HepG2 (cell line): ENCODE results near the gene BLOC1S4. TPM values are rescaled to one million over a fixed set of nuclear protein-coding genes. Genes with fewer than 3 reads are reported as not detected.

ENCODE experiments used
- AGO2 ChIP-seq: fragments of 200-400 bp; formaldehyde crosslinking; optimal IDR thresholded peaks from 2 replicates; pipeline ENCODE3; 2017; ENCODE audit warnings: mild to moderate bottlenecking, low read depth, low read length, moderate library complexity
- IKZF1 ChIP-seq: fragments of 450-650 bp; IDR thresholded peaks from 2 replicates; pipeline ENCODE4 v1.7.1; 2016
- KAT7 ChIP-seq: IDR thresholded peaks from 2 replicates; pipeline ENCODE4 v1.6.1; 2018; ENCODE audit warnings: borderline replicate concordance, missing compliant biosample characterization
- KLF15 ChIP-seq: sonication (generic); formaldehyde crosslinking; IDR thresholded peaks from 2 replicates; pipeline ENCODE4 v1.8.1; 2023; ENCODE audit warnings: borderline replicate concordance, mild to moderate bottlenecking, inconsistent platforms, missing genetic modification reagents, mixed read lengths
- LCORL ChIP-seq, 2 experiments: fragments of 450-650 bp in 1 of 2; sonication (generic) in 1 of 2; formaldehyde crosslinking in 1 of 2; IDR thresholded peaks; 2 replicates each; pipeline versions ENCODE4 v1.5.0 to v1.6.1; 2017 to 2020; ENCODE audit warnings: antibody characterized with exemption in 1 of 2, missing genetic modification reagents in 1 of 2
- NFE2L2 ChIP-seq: fragments of 150-350 bp; IDR thresholded peaks from 2 replicates; pipeline ENCODE4 v1.6.1; 2014; ENCODE audit warnings: low read length
- NR2F6 ChIP-seq, 2 experiments: IDR thresholded peaks; 2 replicates each; pipeline ENCODE4 v1.6.1; 2016; ENCODE audit warnings: antibody characterized with exemption in 1 of 2, mild to moderate bottlenecking in 1 of 2
- SAP130 ChIP-seq: IDR thresholded peaks from 2 replicates; pipeline ENCODE4 v1.6.1; 2016; ENCODE audit warnings: low read depth
- SMAD9 ChIP-seq: sonication (generic); formaldehyde crosslinking; IDR thresholded peaks from 2 replicates; pipeline ENCODE4 v1.5.1; 2020; ENCODE audit warnings: mild to moderate bottlenecking, missing genetic modification reagents
- SP5 ChIP-seq: IDR thresholded peaks from 2 replicates; pipeline ENCODE4 v1.6.1; 2016; ENCODE audit warnings: low read depth, borderline replicate concordance
- THAP7 ChIP-seq: sonication (generic); formaldehyde crosslinking; IDR thresholded peaks from 2 replicates; pipeline ENCODE4 v1.8.1; 2023; ENCODE audit warnings: mild to moderate bottlenecking, missing genetic modification reagents
- TRAFD1 ChIP-seq: sonication (generic); formaldehyde crosslinking; IDR thresholded peaks from 2 replicates; pipeline ENCODE4 v1.5.1; 2020; ENCODE audit warnings: missing genetic modification reagents, mild to moderate bottlenecking, borderline replicate concordance
- ZBTB38 ChIP-seq: sonication (generic); formaldehyde crosslinking; IDR thresholded peaks from 2 replicates; pipeline ENCODE4 v1.5.1; 2020; ENCODE audit warnings: mild to moderate bottlenecking, missing genetic modification reagents
- ZBTB43 ChIP-seq: sonication (generic); formaldehyde crosslinking; conservative IDR thresholded peaks from 2 replicates; pipeline ENCODE4 v1.4.0; 2020; ENCODE audit warnings: missing genetic modification reagents
- ZFX ChIP-seq: sonication (generic); formaldehyde crosslinking; IDR thresholded peaks from 2 replicates; pipeline ENCODE4 v1.4.0; 2020; ENCODE audit warnings: mild to moderate bottlenecking, low read depth, missing genetic modification reagents, moderate library complexity
- ZNF335 ChIP-seq: sonication (generic); formaldehyde crosslinking; IDR thresholded peaks from 2 replicates; pipeline ENCODE4 v1.4.0; 2020; ENCODE audit warnings: missing genetic modification reagents
- ZNF607 ChIP-seq: sonication (generic); formaldehyde crosslinking; IDR thresholded peaks from 2 replicates; pipeline ENCODE4 v1.5.1; 2020; ENCODE audit warnings: missing genetic modification reagents, mild to moderate bottlenecking, borderline replicate concordance
- ZNF746 ChIP-seq: sonication (generic); formaldehyde crosslinking; IDR thresholded peaks from 2 replicates; pipeline ENCODE4 v1.8.0; 2022; ENCODE audit warnings: mild to moderate bottlenecking, missing genetic modification reagents
- ZNF781 ChIP-seq: sonication (generic); formaldehyde crosslinking; IDR thresholded peaks from 2 replicates; pipeline ENCODE4 v1.5.1; 2020; ENCODE audit warnings: borderline replicate concordance, mild to moderate bottlenecking, missing genetic modification reagents; ENCODE audit errors: not compliant biosample characterization
- polyA plus RNA-seq, 8 experiments: library from polyadenylated mRNA; depleted of rRNA in 3 of 8; stranded (reverse) in 7 of 8; unstranded in 1 of 8; fragments of >200 nt; fragmentation: Illumina TruSeq in 4 of 8; extraction: Trizol in 4 of 8; gene quantifications; 2 replicates each; pipeline versions ENCODE4 v1.2.1 to v1.2.3, GENCODE V29; 2011 to 2016; ENCODE audit warnings: low read depth in 4 of 8, missing spikeins in 1 of 8, mixed read lengths in 1 of 8; ENCODE audit not compliant: insufficient read depth in 1 of 8
- total RNA-seq, 5 experiments: library from RNA; depleted of rRNA; stranded (reverse); fragments of >200 nt; fragmentation: Illumina TruSeq; extraction: Trizol; gene quantifications; 2 replicates each; pipeline ENCODE4 v1.2.3, GENCODE V29; 2016; ENCODE audit warnings: low read depth in 1 of 5
- TF ChIP-seq, protein P1 (sequence below): sonication (generic); formaldehyde crosslinking; conservative IDR thresholded peaks from 2 replicates; pipeline ENCODE4 v1.4.0; 2020; ENCODE audit warnings: missing genetic modification reagents
- TF ChIP-seq, protein P2 (sequence below): sonication (generic); formaldehyde crosslinking; IDR thresholded peaks from 2 replicates; pipeline ENCODE4 v1.8.1; 2023; ENCODE audit warnings: missing genetic modification reagents, inconsistent platforms, borderline replicate concordance
- TF ChIP-seq, protein P3 (sequence below): sonication (generic); formaldehyde crosslinking; IDR thresholded peaks from 2 replicates; pipeline ENCODE4 v1.4.0; 2020; ENCODE audit warnings: mild to moderate bottlenecking, missing genetic modification reagents

The BLOC1S4 gene
- total and polyA plus RNA-seq, 2 of the 13 experiments (the other 11 are each of a cell fraction or from before 2014, with no cell fraction given): 15.5 to 20.9 TPM

DNA sequence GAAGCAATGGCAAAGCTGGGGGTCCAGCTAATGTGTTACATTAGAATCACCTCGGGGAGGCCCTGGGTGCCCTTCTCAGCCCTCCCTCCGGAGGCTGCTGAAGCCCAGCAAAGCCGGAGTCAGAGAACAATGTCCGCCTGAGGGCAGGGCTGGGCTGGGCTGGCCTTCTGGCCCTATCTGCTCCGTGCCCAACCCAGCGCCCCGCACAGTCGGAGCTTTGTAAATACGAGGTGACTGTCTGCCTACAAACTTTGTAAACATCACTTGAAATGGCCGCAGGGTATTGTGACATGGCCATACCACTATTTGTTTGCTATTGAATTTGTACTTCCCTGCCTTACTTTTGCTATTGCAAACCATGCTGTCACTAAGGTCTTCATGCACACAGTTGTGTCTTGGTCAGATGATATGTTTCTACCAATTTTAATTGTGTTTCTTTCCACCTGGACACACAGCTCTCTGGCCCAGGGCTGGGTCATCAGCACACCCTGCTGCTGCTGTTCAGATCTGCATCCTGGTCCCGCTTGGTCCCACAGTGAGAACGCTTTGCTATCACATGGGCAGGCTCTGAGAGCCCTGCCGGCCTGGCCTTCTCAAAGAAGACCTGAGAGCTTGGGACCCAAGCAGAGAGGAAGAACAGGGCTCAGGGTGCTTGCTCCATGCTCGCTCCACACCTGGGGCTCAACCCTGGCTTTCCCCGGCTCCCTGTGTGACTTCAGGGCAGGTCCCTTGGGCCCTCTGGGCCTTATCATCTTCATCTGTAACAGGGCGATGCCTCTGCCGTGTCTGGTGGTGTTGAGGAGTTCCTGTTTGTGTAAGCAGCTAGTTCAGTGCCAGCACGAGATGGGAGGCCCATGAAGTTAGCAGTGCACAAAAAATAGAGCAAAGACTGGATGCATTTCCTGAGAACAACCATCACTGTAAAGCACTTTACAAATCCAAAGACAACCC is 20.0 kb upstream of the BLOC1S4 start (continued):
- no peak for TF ChIP-seq AGO2
- no peak for TF ChIP-seq NFE2L2
- peak; percentile 68; the same call in 1 of the 2 replicates for TF ChIP-seq ZFX (CRISPR knock-in tag)
- peak; percentile 73; the same call in 1 of the 2 replicates for TF ChIP-seq ZBTB38
- TF ChIP-seq, protein P1, sequence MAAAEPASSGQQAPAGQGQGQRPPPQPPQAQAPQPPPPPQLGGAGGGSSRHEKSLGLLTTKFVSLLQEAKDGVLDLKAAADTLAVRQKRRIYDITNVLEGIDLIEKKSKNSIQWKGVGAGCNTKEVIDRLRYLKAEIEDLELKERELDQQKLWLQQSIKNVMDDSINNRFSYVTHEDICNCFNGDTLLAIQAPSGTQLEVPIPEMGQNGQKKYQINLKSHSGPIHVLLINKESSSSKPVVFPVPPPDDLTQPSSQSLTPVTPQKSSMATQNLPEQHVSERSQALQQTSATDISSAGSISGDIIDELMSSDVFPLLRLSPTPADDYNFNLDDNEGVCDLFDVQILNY: no peak
- TF ChIP-seq ZNF607: peak; percentile 84; the same call in 1 of the 2 replicates
- peak; percentile 50 for TF ChIP-seq ZNF781 (CRISPR knock-in tag)
- TF ChIP-seq KLF15 (CRISPR knock-in tag): no peak
- no peak for TF ChIP-seq LCORL (IDR thresholded peaks at IDR 0.05)
- peak; percentile 96 for TF ChIP-seq LCORL (CRISPR knock-in tag; IDR thresholded peaks at IDR 0.05)
- TF ChIP-seq SP5: peak; percentile 86
- peak; percentile 87 for TF ChIP-seq ZNF335 (CRISPR knock-in tag)
- TF ChIP-seq, protein P2, sequence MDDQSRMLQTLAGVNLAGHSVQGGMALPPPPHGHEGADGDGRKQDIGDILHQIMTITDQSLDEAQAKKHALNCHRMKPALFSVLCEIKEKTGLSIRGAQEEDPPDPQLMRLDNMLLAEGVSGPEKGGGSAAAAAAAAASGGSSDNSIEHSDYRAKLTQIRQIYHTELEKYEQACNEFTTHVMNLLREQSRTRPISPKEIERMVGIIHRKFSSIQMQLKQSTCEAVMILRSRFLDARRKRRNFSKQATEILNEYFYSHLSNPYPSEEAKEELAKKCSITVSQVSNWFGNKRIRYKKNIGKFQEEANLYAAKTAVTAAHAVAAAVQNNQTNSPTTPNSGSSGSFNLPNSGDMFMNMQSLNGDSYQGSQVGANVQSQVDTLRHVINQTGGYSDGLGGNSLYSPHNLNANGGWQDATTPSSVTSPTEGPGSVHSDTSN (CRISPR knock-in tag): no peak
- peak; percentile 83; the same call in 1 of the 2 replicates for TF ChIP-seq KAT7 (CRISPR knock-in tag)
- TF ChIP-seq THAP7 (CRISPR knock-in tag): 0 out of 2 replicates have a peak, but pooled peaks have one; percentile 18
- TF ChIP-seq SAP130 (CRISPR knock-in tag): peak; percentile 98
- TF ChIP-seq, protein P3, sequence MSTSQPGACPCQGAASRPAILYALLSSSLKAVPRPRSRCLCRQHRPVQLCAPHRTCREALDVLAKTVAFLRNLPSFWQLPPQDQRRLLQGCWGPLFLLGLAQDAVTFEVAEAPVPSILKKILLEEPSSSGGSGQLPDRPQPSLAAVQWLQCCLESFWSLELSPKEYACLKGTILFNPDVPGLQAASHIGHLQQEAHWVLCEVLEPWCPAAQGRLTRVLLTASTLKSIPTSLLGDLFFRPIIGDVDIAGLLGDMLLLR (CRISPR knock-in tag): 0 out of 2 replicates have a peak, but pooled peaks have one; percentile 70
- TF ChIP-seq ZNF746 (CRISPR knock-in tag): peak; percentile 93
- no peak for TF ChIP-seq IKZF1
- TF ChIP-seq SMAD9 (CRISPR knock-in tag): no peak
- TF ChIP-seq ZBTB43: peak; percentile 96
- peak; percentile 87 for TF ChIP-seq NR2F6 (IDR thresholded peaks at IDR 0.05)
- TF ChIP-seq NR2F6 (CRISPR knock-in tag; IDR thresholded peaks at IDR 0.05): peak; percentile 90
- TF ChIP-seq TRAFD1 (CRISPR knock-in tag): peak; percentile 91; the same call in 1 of the 2 replicates
